Measurements from ENCODE around the gene KCNA1.

Gene KCNA1

GRCh38 chr12:4951083-4951482 is 41.4 kb downstream of the KCNA1 start:
- TF ChIP-seq RAD21 (IDR thresholded peaks at IDR 0.05; ENCODE audit: low read depth), result no peak
- TF ChIP-seq NFIC (IDR thresholded peaks at IDR 0.05), result no peak
- TF ChIP-seq ZBTB7A (IDR thresholded peaks at IDR 0.05; ENCODE audit: low read depth), result no peak
- no peak for TF ChIP-seq USF1 (IDR thresholded peaks at IDR 0.05)
- no peak for TF ChIP-seq FOXM1 (IDR thresholded peaks at IDR 0.05; ENCODE audit: borderline replicate concordance, low read depth)

- no peak for TF ChIP-seq USF1 (IDR thresholded peaks at IDR 0.05)
- TF ChIP-seq ZBTB7A (IDR thresholded peaks at IDR 0.05; ENCODE audit: low read depth), result no peak
- no peak for TF ChIP-seq RAD21 (IDR thresholded peaks at IDR 0.05; ENCODE audit: low read depth)
- no peak for TF ChIP-seq TAF1 (IDR thresholded peaks at IDR 0.05; ENCODE audit: low read depth)
- TF ChIP-seq TCF12 (IDR thresholded peaks at IDR 0.05; ENCODE audit: low read depth), result no peak
- no peak for TF ChIP-seq TEAD4 (IDR thresholded peaks at IDR 0.05)
- TF ChIP-seq YY1 (IDR thresholded peaks at IDR 0.05; ENCODE audit: low read depth), result no peak
- no peak for TF ChIP-seq EGR1 (IDR thresholded peaks at IDR 0.05)
- TF ChIP-seq FOXM1 (IDR thresholded peaks at IDR 0.05; ENCODE audit: borderline replicate concordance, low read depth), result no peak
- TF ChIP-seq MAX (IDR thresholded peaks at IDR 0.05), result no peak
- no peak for TF ChIP-seq REST (IDR thresholded peaks at IDR 0.05; ENCODE audit: low read depth)
- no peak for TF ChIP-seq CREB1 (IDR thresholded peaks at IDR 0.05; ENCODE audit: low read depth)
- no peak for TF ChIP-seq CEBPB (IDR thresholded peaks at IDR 0.05)
- no peak for TF ChIP-seq NFIC (IDR thresholded peaks at IDR 0.05)
These were observed 41.9 kb downstream of the KCNA1 start for GRCh38 chr12:4951601-4952000.

- TF ChIP-seq REST (IDR thresholded peaks at IDR 0.05; ENCODE audit: low read depth) (no peak), FOXM1 (IDR thresholded peaks at IDR 0.05; ENCODE audit: borderline replicate concordance, low read depth) (no peak), USF1 (IDR thresholded peaks at IDR 0.05) (no peak), MAX (IDR thresholded peaks at IDR 0.05) (no peak)
These were observed 45.1 kb downstream of the KCNA1 start for GRCh38 chr12:4954621-4955354.

GRCh38 chr12:4956054-4956453 is 46.3 kb downstream of the KCNA1 start:
- TF ChIP-seq YY1 (IDR thresholded peaks at IDR 0.05; ENCODE audit: low read depth) (no peak), USF1 (IDR thresholded peaks at IDR 0.05) (no peak), TEAD4 (IDR thresholded peaks at IDR 0.05) (no peak), MAX (IDR thresholded peaks at IDR 0.05) (no peak), TAF1 (IDR thresholded peaks at IDR 0.05; ENCODE audit: low read depth) (no peak), ZBTB7A (IDR thresholded peaks at IDR 0.05; ENCODE audit: low read depth) (no peak), CEBPB (IDR thresholded peaks at IDR 0.05) (no peak)

GRCh38 chr12:4956968-4957367 is 47.3 kb downstream of the KCNA1 start:
- TF ChIP-seq EP300 (IDR thresholded peaks at IDR 0.05; ENCODE audit: borderline replicate concordance) (no peak), EGR1 (IDR thresholded peaks at IDR 0.05) (no peak), TEAD4 (IDR thresholded peaks at IDR 0.05) (no peak), MAX (IDR thresholded peaks at IDR 0.05) (no peak), ZBTB7A (IDR thresholded peaks at IDR 0.05; ENCODE audit: low read depth) (no peak), CEBPB (IDR thresholded peaks at IDR 0.05) (no peak), NFIC (IDR thresholded peaks at IDR 0.05) (no peak), FOXM1 (IDR thresholded peaks at IDR 0.05; ENCODE audit: borderline replicate concordance, low read depth) (no peak), USF1 (IDR thresholded peaks at IDR 0.05) (no peak), YY1 (IDR thresholded peaks at IDR 0.05; ENCODE audit: low read depth) (no peak), RAD21 (IDR thresholded peaks at IDR 0.05; ENCODE audit: low read depth) (no peak), TAF1 (IDR thresholded peaks at IDR 0.05; ENCODE audit: low read depth) (no peak), REST (IDR thresholded peaks at IDR 0.05; ENCODE audit: low read depth) (no peak), CREB1 (IDR thresholded peaks at IDR 0.05; ENCODE audit: low read depth) (no peak), TCF12 (IDR thresholded peaks at IDR 0.05; ENCODE audit: low read depth) (no peak)

Measured in Ishikawa (cell line).